ENCODE measurements around the gene C12orf57.
"Not testable (repeated sequence)": the region's sequence is repeated elsewhere in the genome, so short reads cannot be mapped to it uniquely, and the experiment has no call there.

The C12orf57 gene, protein sequence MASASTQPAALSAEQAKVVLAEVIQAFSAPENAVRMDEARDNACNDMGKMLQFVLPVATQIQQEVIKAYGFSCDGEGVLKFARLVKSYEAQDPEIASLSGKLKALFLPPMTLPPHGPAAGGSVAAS

DNA sequence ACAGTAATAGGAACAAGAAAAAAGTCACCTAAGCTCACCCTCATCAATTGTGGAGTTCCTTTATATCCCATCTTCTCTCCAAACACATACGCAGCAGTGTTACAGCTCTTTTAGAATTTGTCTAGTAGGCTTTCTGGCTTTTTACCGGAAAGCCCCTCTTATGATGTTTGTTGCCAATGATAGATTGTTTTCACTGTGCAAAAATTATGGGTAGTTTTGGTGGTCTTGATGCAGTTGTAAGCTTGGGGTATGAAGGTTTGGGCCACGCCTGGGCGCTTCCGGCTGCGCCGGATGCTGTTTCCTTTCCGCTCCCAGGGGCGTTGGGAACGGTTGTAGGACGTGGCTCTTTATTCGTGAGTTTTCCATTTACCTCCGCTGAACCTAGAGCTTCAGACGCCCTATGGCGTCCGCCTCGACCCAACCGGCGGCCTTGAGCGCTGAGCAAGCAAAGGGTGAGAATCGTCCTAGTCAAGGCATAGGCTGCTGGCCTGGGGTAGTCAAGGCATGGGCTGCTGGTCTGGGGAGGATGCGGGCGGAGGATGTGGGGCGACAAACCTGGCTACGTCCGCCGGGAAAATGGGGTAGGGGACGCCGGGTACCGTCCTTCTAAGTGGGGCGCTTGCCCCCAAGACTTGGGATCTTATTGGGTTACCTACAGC lies at the start of gene C12orf57, which contains the start of gene RNU7-1:
Gene C12orf57 (plus strand): TSS at position 301 of the 659 bp plus-strand sequence. CDS start 100 bp downstream, at position 401.
Gene RNU7-1 (plus strand): TSS at position 95 of the 659 bp plus-strand sequence.
- DNase-seq (ENCODE audit: low read depth in 2 of 2): peak in 1 of 2 donors; percentile 55

DNA sequence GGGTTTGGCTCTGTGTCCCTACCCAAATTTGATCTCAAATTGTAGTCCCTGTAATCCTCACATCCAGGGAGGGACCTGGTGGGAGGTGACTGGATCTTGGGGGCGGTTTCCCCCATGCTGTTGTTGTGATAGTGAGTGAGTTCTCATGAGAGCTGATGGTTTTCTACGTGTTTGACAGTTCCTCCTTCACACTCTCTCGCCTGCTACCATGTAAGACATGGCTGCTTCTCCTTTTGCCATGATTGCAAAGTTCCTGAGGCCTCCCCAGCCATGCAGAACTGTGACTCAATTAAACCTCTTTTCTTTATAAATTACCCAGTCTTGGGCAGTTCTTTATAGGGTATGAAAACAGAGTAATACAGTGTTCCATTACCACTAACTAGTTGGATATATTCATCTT lies 49.5 kb upstream of the C12orf57 start:
- no peak for DNase-seq (ENCODE audit: low read depth in 2 of 2)

DNA sequence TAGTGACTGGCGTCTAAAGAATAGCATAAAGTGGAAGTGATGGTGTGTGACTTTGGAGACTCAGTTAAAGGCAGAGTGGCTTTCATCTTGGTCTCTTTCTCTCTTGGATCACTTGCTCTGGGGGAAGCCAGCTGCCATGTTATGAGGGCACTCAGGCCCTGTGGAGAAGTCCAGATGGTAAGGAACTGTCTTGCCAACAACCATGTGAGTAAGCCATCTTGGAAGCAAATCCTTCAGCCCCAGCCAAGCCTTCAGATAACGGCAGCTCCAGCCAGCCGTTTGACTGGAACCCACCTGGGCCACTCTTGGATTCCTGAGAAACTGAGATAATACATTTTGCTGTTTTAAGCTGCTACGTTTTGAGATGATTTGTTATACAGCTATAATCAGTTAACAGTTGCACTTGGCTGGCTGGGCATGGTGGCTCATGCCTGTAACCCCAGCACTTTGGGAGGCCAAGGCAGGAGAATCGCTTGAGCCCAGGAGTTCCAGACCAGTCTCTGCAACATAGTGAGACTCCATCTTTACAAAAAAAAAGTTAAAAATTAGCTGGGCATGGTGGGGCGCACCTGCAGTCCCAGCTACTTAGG lies 46.9 kb upstream of the C12orf57 start:
- DNase-seq (ENCODE audit: low read depth in 2 of 2): no peak

DNA sequence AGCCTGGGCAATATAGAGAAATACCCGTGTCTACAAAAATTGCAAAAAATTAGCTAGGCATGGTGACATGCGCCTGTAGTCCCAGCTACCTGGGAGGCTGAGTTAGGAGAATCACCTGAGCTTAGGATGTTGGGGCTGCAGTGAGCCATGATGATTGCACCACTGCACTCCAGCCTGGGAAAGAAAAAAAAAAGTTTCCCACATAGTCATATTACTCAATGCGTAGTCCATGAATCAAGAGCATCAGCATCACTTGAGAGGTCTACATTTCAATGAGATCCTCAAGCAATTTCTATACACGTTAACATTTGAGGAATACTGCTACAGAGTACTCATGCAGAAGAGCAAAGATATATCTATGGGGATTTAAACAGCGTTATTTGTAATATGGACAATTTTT lies 44.4 kb upstream of the C12orf57 start:
- DNase-seq (ENCODE audit: low read depth in 2 of 2): no peak

DNA sequence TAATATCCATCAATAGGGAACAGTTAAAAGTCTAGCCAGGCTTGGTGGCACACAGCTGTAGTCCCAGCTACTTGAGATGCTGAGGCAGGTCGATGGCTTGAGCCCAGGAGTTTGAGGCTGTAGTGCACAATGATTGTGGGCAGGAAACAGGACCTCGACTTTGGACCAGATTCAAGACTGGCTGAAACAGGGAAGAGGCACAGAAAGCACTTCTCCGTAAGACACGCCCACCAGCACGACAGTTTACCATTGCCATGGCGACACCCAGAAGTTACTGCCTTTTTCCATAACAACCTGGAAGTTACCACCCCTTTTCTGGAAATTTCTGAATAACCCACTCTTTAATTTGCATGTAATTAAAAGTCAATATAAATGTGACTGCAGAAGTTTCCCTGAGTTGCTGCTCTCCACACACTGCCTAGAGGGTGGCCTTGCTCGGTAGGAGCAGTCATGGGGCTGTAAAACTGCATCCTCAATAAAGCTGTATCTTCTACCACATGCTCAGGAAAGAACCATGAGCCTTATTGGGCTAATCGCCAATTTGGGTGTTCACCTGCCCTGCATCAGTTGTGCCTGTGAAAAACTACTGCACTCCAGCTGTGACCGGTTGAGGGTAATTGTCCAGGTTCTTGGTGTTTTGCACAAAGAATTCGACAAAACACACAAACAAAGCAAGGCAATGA lies 43.8 kb upstream of the C12orf57 start:
- no peak for DNase-seq (ENCODE audit: low read depth in 2 of 2)

DNA sequence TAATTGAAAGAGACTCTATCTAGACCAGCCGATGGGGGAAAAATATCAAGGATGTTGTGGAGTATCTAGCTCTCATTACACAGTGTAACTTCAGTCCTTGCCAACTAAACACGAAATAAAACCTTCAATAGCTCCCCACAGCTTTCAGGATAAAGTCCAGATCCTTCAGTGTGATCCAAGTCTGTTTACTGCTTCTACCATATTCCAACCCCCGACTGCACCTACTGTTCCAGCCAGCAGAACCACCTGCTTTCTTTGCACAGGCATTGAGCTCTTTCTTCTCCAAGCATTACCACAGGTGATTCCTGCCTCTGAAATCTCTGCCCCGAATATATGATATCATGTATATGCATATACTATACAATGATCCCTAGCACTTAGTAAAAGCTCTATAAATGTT lies 41.4 kb upstream of the C12orf57 start:
- DNase-seq (ENCODE audit: low read depth in 2 of 2): no peak

DNA sequence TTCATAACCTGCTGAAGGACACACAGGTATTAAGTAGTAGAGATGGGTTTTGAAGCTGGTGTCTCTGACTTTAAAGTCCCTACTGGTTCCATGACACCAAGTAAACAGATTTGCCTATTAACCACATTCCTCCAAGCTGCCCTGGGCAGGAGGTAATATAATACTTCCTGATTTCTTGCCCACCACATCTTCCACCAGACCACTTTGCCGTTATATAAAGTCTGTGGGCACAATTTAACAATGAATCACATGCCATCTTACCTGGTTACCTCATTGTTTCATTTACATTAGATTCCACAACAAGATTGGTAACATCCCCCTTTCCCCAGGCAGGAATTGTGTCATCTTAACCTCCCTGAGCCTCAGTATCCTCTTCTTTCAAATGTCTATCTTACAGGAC lies 40.1 kb upstream of the C12orf57 start:
- DNase-seq (ENCODE audit: low read depth in 2 of 2): no peak

DNA sequence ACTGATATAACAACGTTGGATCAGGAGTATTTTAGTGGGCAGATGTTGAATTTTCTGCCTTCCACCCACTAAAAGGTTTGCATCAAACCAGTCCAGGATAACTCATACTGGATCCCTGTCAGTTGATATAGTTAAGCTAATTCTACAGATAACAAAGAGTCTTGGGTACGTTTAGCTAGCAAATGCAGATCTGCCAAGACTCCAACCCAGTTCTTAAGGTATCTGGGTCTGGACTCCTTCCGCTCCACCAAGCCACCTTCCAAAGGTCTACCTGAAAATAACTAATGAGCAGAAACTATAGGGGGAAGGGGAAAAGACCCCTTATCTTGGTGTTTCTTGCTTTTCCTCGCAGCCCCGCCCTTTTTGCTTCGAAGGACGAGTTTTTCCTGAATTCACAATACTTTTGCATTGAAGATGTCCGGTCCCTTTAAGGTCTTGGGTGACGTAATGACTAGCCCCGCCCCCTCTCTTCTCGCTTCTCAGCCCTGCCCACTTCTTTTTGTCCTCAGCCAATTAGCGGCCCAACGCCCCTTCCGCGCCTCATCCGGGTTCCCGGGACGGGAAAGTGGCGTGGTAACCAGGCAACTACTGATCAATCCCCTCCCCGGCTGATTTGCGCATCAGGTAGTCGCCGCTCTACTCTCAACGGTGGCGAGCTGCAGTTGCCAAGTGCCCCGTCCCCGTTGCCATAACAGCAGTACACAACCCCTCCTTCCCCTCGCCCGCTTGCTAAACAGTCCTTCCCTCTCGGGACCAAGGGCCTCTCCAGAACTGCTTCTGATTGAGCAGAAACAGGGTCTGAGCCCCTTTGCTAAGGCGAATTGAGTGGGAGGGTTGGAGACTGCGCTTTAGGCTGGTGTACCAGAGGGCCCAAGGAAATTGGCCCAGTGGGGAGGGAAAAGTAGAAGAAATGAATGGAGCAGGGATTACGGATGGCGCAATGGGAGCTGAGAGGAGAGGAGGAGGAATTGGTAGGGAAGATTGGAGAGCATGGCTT lies 39.2 kb upstream of the C12orf57 start, which contains the start of gene LRRC23:
Gene LRRC23 (plus strand): TSS at position 543 of the 997 bp plus-strand sequence. CDS start 812 bp downstream, outside the sequence.
- DNase-seq (ENCODE audit: low read depth in 2 of 2): peak; percentile 92 to 94

DNA sequence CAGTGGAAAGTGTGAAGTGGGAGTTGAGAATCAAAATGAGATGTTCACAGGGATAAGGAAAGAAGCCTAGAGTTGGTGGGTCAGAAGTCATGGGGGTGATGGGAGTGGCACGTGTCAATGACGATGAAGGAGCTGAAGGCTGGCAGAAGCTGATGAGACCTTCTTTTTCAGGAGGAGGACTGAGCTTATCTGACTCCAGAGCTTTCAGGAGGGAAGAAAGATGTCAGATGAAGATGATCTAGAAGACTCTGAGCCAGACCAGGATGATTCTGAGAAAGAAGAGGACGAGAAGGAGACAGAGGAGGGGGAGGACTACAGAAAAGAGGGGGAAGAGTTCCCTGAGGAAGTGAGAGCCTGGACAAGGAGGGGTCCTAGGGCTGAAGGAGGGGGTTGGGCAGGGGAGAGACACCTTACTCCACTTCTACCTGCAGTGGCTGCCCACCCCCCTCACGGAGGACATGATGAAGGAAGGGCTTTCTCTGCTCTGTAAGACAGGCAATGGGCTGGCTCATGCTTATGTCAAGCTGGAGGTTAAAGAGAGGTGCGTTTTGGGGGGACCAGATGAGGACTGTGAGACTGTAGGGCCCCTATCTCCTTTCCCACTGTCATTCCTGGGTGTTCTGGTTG lies 38.3 kb upstream of the C12orf57 start:
- DNase-seq (ENCODE audit: low read depth in 2 of 2): no peak

DNA sequence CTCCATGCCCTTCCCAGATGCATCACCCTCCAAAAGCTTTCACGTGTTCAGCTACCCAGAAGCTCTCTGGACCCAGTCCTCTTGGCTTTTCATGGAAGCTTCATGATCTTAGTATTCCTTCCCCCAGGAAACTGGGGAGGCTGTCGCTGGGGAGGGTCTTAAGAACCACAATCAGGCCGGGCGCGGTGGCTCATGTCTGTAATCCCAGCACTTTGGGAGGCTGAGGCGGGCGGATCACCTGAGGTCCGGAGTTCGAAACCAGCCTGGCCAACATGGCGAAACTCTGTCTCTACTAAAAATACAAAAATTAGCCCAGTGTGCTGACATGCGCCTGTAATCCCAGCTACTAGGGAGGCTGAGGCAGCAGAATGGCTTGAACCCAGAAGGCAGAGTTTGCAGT lies 35.7 kb upstream of the C12orf57 start:
- not testable (repeated sequence) for DNase-seq (ENCODE audit: low read depth in 2 of 2)

DNA sequence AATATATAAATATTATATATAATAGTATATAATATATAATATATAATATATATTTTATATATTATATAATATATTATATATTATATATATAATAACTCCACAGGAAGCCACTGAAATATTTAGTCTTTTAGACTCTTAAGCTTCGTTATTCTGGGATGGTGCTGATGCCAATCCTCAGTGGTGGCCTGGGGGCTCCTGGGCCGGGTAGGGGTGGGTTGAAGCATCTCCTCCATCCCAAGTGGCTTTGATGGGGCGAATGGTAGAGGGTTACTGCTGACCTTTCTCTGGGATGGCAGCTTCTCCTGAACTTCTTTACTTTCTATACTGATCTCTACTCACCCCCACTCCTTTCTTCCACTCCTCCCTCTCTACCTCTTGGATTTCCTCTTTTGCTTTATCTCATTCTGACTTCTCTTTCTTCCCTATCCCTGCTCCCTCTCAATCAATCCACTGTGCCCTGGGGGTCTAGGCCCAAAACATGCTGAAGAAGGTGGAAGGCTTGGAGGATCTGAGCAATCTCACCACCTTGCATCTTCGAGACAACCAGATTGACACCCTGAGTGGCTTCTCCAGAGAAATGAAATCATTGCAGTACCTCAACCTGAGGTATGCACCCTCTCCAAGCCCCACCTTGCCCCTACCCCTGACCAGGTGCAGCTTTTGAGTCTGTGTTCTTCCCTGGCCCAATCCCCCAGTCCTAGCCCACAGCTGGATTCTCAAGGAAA lies 34.2 kb upstream of the C12orf57 start:
- DNase-seq (ENCODE audit: low read depth in 2 of 2): no peak

DNA sequence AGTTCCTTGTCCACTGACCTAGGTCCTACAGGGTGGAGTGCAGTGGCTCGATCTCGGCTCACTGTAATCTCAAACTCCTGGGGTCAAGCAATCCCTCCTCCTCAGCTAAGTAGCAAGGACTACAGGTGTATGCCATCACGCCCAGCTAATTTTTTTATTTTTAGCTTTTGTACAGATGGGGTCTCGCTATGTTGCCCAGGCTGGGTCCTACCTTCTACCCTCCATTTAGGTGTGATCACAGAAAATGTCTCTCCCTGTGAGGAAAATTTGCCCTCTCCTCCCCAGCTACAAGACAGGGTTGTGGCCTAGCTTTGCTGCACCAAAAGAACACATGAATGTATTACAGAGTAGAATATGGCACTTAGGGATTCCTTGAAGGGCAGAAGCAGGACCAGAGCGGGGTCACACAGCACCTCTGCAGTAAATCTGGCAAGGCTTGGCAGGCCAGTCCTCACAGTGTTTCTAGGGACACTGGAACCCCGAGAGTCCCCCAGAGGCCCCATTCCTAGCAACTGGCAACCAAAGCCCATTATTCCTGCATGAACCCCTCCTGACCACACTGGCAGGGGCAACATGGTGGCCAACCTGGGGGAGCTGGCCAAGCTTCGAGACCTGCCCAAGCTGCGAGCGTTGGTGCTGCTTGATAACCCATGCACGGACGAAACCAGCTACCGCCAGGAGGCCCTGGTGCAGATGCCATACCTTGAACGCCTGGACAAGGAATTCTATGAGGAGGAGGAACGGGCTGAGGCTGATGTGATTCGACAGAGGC lies 31.5 kb upstream of the C12orf57 start:
- DNase-seq (ENCODE audit: low read depth in 2 of 2): no peak

DNA sequence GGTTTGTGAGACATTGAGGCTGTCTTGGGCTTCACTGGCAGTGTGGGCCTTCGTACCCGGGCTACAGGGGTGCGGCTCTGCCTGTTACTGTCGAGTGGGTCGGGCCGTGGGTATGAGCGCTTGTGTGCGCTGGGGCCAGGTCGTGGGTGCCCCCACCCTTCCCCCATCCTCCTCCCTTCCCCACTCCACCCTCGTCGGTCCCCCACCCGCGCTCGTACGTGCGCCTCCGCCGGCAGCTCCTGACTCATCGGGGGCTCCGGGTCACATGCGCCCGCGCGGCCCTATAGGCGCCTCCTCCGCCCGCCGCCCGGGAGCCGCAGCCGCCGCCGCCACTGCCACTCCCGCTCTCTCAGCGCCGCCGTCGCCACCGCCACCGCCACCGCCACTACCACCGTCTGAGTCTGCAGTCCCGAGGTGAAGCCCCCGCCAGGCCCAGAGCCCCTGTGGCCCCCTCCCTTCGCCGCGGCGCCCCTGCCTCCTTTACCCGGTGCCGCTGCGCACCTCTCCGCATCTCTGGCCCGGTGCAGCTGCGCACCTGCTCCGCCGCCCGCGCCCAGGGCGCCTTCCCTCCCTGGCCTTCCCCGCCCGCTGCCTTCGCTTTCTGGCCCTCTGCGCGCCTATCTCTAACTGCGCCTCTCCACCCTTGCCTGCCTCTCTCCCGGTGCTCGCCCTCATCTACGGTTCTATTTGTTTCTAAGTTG lies 29.4 kb upstream of the C12orf57 start, which contains the start of gene ENO2:
Gene ENO2 (plus strand): TSS at position 335 of the 701 bp plus-strand sequence. CDS start 1,253 bp downstream, outside the sequence.
- DNase-seq (ENCODE audit: low read depth in 2 of 2): peak; percentile 78 to 82

DNA sequence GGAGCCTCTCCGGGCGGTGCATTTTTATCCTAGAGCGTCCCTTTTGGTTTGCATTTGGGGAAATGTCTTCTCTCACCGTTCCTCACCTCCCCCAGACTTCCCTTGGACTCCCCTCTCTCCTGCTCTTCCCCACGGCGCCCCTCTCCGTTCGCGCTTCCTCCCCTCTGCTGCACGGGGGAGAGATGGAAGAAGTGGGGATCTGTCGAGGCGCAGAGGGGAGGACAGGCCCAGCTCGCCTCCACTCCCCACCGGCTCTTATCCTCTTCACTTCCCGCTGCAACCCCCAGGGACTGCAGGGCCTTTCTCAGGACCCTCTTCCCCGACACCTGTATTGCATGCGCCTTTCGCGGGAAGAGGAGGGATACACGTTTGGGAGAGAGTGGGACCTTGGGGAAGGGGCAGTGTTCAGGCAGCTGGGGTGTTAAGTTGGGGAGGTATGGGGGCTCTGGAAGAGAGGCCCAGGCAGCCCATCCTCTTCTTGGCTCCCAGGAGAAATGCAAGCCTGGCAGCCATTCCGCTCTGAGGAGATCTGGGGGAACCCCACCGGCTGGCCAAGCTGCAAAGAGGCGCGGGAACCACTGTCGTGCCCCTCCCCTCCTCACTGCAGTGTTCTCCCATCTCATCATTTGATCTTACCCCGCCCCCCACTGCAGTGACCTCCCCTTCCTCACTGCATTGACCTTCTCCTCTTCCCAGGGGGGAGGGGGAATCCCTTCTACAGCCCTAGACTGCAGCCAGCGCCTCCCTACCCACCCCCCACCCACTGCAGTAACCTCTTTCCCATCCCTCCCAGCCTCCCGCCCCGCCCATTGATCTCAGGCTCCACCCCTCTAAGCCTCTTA lies 28.7 kb upstream of the C12orf57 start:
- DNase-seq (ENCODE audit: low read depth in 2 of 2): no peak

DNA sequence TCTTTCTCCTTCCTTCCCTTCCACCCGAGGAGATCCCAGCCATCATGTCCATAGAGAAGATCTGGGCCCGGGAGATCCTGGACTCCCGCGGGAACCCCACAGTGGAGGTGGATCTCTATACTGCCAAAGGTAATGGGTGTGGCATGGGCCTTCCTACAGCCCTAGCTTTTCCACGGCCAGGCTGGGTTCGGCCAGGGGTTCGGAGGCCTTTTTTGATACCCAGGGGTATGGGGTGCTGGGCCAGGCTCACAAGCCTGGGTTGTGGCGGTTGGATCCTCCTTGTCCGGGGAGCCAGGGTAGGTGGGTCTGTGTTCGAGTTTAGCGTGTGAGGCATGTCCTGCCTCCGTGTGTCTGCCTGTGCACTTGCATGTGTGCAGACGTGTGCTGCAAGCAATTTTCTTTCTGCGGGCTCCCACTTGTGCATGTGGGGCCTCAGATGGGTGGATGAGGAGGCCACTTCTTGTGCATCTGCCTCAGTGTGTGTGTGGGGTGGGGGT lies 28.0 kb upstream of the C12orf57 start:
- no peak for DNase-seq (ENCODE audit: low read depth in 2 of 2)

DNA sequence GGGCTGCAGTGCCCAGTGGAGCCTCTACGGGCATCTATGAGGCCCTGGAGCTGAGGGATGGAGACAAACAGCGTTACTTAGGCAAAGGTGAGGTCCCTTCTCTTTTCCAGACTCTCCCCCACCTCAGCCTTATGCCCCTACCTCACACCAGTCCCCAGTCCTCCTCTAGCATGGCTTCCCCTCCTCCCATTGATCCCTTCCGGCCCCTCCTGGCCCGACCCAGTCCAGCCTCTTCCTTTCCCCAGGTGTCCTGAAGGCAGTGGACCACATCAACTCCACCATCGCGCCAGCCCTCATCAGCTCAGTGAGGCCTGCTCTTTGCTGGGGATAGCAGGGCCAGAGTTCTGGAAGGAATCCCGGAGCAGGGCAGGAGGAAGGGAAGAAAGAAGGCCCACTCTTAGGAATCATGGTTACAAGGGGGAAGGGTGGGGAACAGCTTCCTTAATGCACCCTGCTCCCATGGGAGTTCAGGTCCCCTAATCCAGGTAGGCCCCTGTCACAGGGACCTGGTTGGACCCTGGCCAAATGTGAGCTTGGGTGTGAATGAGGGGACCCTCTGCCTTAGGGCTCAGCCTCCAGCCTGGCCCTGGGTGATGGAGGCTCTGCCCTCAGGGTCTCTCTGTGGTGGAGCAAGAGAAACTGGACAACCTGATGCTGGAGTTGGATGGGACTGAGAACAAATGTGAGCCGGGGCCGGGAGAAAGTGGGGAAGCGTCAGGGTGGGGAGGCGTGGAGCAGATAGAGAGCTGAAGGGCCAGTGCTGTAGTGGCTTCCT lies 27.2 kb upstream of the C12orf57 start:
- no peak for DNase-seq (ENCODE audit: low read depth in 2 of 2)

All from stimulated activated CD4-positive, alpha-beta T cell treated with anti-CD3 and anti-CD28 coated beads, Interleukin-1b, Interleukin-23, amount 100 ng/mL, for 4 hours (primary cell).